ENCODE data around the gene CDK6.
"Not testable (repeated sequence)": the region's sequence is repeated elsewhere in the genome, so short reads cannot be mapped to it uniquely, and the experiment has no call there.

Gene CDK6

GRCh38 chr7:92626281-92626809, 210.0 kb downstream of the CDK6 start:
- no peak for DNase-seq (ENCODE audit: low read depth, low spot score)

GRCh38 chr7:92625617-92626016, 210.8 kb downstream of the CDK6 start:
- DNase-seq (ENCODE audit: low read depth, low spot score), result no peak

GRCh38 chr7:92624298-92624996, 211.9 kb downstream of the CDK6 start:
- no peak for DNase-seq (ENCODE audit: low read depth, low spot score)

GRCh38 chr7:92623544-92623943, 212.8 kb downstream of the CDK6 start:
- no peak for DNase-seq (ENCODE audit: low read depth, low spot score)

- no peak for DNase-seq (ENCODE audit: low read depth, low spot score)
Measured at GRCh38 chr7:92622685-92623084, 213.7 kb downstream of the CDK6 start.

GRCh38 chr7:92622030-92622429, 214.3 kb downstream of the CDK6 start:
- DNase-seq (ENCODE audit: low read depth, low spot score), result no peak

- peak; percentile 59 for DNase-seq (ENCODE audit: low read depth, low spot score)
Measured at GRCh38 chr7:92621561-92622023, 214.8 kb downstream of the CDK6 start.

GRCh38 chr7:92621026-92621540, 215.3 kb downstream of the CDK6 start:
- peak; percentile 95 for DNase-seq (ENCODE audit: low read depth, low spot score)

- no peak for DNase-seq (ENCODE audit: low read depth, low spot score)
Measured at GRCh38 chr7:92615861-92616260, 220.5 kb downstream of the CDK6 start.

GRCh38 chr7:92614660-92615174, 221.7 kb downstream of the CDK6 start:
- no peak for DNase-seq (ENCODE audit: low read depth, low spot score)

GRCh38 chr7:92613720-92614119, 222.7 kb downstream of the CDK6 start:
- no peak for DNase-seq (ENCODE audit: low read depth, low spot score)

- no peak for DNase-seq (ENCODE audit: low read depth, low spot score)
Measured at GRCh38 chr7:92613214-92613613, 223.2 kb downstream of the CDK6 start.

- DNase-seq (ENCODE audit: low read depth, low spot score), result peak; percentile 37
Measured at GRCh38 chr7:92612501-92612900, 223.9 kb downstream of the CDK6 start.

GRCh38 chr7:92611735-92612134, 224.6 kb downstream of the CDK6 start:
- DNase-seq (ENCODE audit: low read depth, low spot score), result no peak

- no peak for DNase-seq (ENCODE audit: low read depth, low spot score)
Measured at GRCh38 chr7:92609921-92610518, 226.4 kb downstream of the CDK6 start.

- DNase-seq (ENCODE audit: low read depth, low spot score), result no peak
Measured at GRCh38 chr7:92608380-92609322, 227.7 kb downstream of the CDK6 start.

GRCh38 chr7:92606985-92607384, 229.4 kb downstream of the CDK6 start:
- DNase-seq (ENCODE audit: low read depth, low spot score), result no peak

GRCh38 chr7:92604517-92604916, 231.9 kb downstream of the CDK6 start:
- not testable (repeated sequence) for DNase-seq (ENCODE audit: low read depth, low spot score)

- DNase-seq (ENCODE audit: low read depth, low spot score), result no peak
Measured at GRCh38 chr7:92603089-92603445, 233.3 kb downstream of the CDK6 start.

- DNase-seq (ENCODE audit: low read depth, low spot score), result no peak
Measured at GRCh38 chr7:92602352-92603088, 233.9 kb downstream of the CDK6 start.

Measured in astrocyte of the hippocampus (primary cell).